ENCODE results near the gene SHISA2. TPM values are rescaled to one million over a fixed set of nuclear protein-coding genes. Genes with fewer than 3 reads are reported as not detected.
"Not testable (repeated sequence)": the region's sequence is repeated elsewhere in the genome, so short reads cannot be mapped to it uniquely, and the experiment has no call there.

Gene SHISA2
- total and polyA plus RNA-seq, 2 of the 8 experiments (the other 6 are each of a cell fraction or from before 2014, with no cell fraction given) = 10.2 to 23.8 TPM

DNA sequence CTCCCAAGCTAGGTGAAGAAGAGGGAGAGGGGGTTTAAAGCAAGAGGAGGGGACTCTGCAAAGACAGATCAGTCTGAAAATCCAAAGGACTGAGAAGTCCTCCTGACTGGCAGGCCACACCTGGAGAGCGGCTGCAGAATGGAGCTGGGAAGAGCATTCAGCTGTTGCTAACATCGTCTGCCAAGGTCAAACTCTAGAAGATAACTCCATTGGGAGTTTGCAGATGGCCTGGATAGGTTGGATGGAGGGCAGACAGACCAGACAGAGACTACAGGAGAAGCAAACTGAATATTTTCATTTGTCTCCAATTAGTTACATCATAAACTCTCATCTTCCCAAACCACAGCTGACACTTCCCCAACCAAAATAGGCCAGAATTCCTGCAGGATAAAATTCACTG is 19.9 kb upstream of the SHISA2 start (continued):
- TF ChIP-seq RXRA (IDR thresholded peaks at IDR 0.05; ENCODE audit: insufficient read depth, low read depth, low read length) (no peak), YY1 (IDR thresholded peaks at IDR 0.05; ENCODE audit: low read depth, low read length) (no peak)

DNA sequence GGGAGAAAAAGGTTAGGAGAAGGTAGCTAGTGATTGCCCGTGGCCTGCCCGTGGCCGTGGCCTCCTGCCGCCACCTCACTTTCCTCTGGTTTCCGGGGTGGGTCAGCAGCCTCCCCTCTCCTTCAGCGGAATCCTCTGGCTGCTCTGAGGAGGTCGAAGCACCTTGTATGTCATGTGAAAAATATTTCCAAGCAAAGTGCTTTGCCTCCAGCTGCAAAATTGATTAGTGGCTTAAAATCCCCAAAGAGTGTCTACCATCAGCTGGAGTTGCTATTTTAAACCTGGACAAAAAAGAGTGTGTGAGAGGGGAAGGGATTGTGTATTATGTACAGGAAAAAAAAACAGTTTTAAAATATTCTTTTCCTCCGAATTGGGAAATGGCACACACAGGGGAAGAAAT is 17.8 kb upstream of the SHISA2 start:
- CTCF ChIA-PET (ENCODE audit: partially characterized antibody) = interaction anchor here (1.4 to 11.4 kb wide), 4 partner anchors 32 to 495 kb away, joined by 3 to 76 read pairs (median 19); no protein-coding TSS in a partner anchor
- H2BK15ac ChIP-seq (ENCODE audit: low read length); H4K8ac ChIP-seq (ENCODE audit: extremely low read depth, insufficient read depth, low read length); FAIRE-seq; H3K4me2 ChIP-seq (ENCODE audit: insufficient read depth in 1 of 2, low read depth in 2 of 2, low read length in 2 of 2); H2AK5ac ChIP-seq (ENCODE audit: low read depth, low read length); H3K56ac ChIP-seq (replicated peaks; ENCODE audit: insufficient read length, low read depth, low read length); H4K5ac ChIP-seq (ENCODE audit: insufficient read length, low read depth, low read length); H3K23me2 ChIP-seq (ENCODE audit: low read depth, low read length); H3K9ac ChIP-seq (replicated peaks in 1 of 4; ENCODE audit: extremely low read depth in 1 of 4, low read depth in 3 of 4, low read length in 3 of 4); H3K4me1 ChIP-seq (replicated peaks in 1 of 4; ENCODE audit: control insufficient read depth in 3 of 4, insufficient read depth in 4 of 4, low read length in 3 of 4); H3K79me2 ChIP-seq (ENCODE audit: control insufficient read depth in 1 of 2, insufficient read depth in 2 of 2, low read length in 2 of 2); H3K4me3 ChIP-seq (ENCODE audit: extremely low read depth in 1 of 4, insufficient read depth in 2 of 4, low read depth in 3 of 4, low read length in 4 of 4); H3K4ac ChIP-seq (replicated peaks; ENCODE audit: insufficient read length, low read depth, low read length); H4K20me1 ChIP-seq (replicated peaks in 1 of 2; ENCODE audit: control insufficient read depth in 1 of 2, insufficient read depth in 2 of 2, low read length in 2 of 2); H2BK120ac ChIP-seq (replicated peaks; ENCODE audit: low read depth, low read length); H3K27ac ChIP-seq (ENCODE audit: low read depth, low read length); H3K23ac ChIP-seq (ENCODE audit: insufficient read length); H3K79me1 ChIP-seq (ENCODE audit: low read depth, low read length); POLR2A ChIA-PET (ENCODE audit: partially characterized antibody); DNase-seq (ENCODE audit: low read depth in 1 of 2, low spot score in 2 of 2); H3K9me3 ChIP-seq (ENCODE audit: insufficient read depth in 2 of 2, low read depth in 1 of 2, low read length in 1 of 2); H3K14ac ChIP-seq (ENCODE audit: insufficient read length); H2BK12ac ChIP-seq (ENCODE audit: low read depth, low read length); H2BK5ac ChIP-seq (ENCODE audit: low read depth, low read length); H4K91ac ChIP-seq (replicated peaks; ENCODE audit: insufficient read length, low read length); H2BK20ac ChIP-seq (ENCODE audit: low read length); H3K36me3 ChIP-seq (ENCODE audit: control insufficient read depth in 2 of 4, insufficient read depth in 4 of 4, low read length in 3 of 4); H2AFZ ChIP-seq (ENCODE audit: low read length); H3K18ac ChIP-seq (ENCODE audit: extremely low read depth, low read length); H3K27me3 ChIP-seq (replicated peaks in 1 of 4; ENCODE audit: control insufficient read depth in 3 of 4, extremely low read depth in 1 of 4, insufficient read depth in 3 of 4, low read length in 3 of 4): not testable (repeated sequence)
- 89% methylated on average over 6 of the region's 8 CpGs; no CpG with 5 or more reads in 1 of the 2 experiments for WGBS, 2 experiments (ENCODE audit: extremely low coverage in 1 of 2, insufficient coverage in 1 of 2, insufficient read length in 1 of 2, insufficient replicate concordance in 2 of 2, low coverage in 1 of 2, low lambda C conversion rate in 2 of 2, missing lambda C conversion rate in 1 of 2)
